HG02970 (cell line): ENCODE measurements around the gene CACNA1E.

Experiments used
- ATAC-seq: cut with Tn5 transposase; IDR thresholded peaks from one replicate; pipeline ENCODE4 v1.9.1; 2021; ENCODE audit warnings: mild to moderate bottlenecking, moderate library complexity, moderate number of reproducible peaks; ENCODE audit not compliant: unreplicated experiment, low FRiP score

Gene CACNA1E

DNA sequence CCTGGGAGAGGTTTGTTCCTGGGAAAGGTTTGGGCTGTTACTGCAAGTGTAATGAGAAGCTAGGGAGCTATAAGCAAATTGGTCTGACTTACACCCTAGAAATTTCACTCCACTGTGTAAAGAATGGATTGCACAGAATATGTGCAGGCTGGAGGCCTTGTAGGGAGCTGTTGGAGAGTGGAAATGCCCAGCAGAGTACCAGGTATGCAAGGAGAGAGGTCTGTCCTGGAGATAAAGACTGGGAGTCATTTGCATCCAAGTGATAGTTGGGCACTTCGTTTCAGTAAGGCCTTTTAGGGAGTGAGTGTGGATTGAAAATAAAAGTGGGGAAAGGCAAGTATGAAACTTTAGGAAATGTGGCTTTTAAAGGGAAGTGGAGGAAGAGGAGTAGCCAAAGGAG, 75.8 kb downstream of the CACNA1E start:
- no peak for ATAC-seq

GRCh38 chr1:181562395-181562794, 79.1 kb downstream of the CACNA1E start:
- no peak for ATAC-seq

- ATAC-seq = no peak
Observed at GRCh38 chr1:181568736-181569135, 85.4 kb downstream of the CACNA1E start.

- no peak for ATAC-seq
Observed at GRCh38 chr1:181577475-181577874, 94.2 kb downstream of the CACNA1E start.

DNA sequence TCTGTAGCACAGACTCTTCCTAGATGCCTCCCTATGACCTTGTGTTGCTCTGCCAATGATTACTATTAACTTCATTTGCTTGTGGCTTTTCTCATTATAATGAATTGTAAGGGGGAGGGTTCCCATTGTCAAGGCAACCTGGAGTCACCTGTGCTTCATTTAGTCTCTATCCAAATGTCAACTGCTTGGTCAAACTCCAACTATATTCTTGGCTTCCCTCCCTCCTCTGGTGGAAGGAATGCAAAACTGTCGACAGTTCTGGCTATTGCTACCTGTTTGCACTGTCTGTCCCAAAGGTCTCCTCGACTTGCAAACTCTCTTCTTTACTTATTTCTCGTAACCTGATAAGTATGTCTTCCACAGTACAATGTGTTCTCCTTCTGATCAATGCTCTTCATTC, 100.3 kb downstream of the CACNA1E start:
- no peak for ATAC-seq

- ATAC-seq = no peak
Observed at GRCh38 chr1:181587870-181588438, 104.6 kb downstream of the CACNA1E start.

DNA sequence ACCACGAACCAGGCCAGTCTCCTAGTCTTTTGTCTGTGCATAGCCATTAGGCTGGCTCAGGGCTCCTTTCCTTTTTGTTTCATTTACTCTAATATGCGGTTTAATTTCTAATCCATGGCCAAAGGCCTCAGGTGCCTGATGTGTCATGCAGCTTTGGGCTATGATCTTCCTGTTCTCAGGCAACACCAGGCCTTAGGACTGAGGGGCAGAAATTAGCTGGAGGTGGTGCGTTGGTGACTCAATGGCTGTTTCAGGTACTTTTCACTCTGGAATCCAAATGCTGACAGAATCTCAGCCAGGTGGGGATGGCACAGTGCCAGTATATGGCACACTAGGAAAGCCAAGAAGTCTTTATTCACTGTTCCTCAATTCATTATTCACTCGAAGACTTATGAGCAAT, 105.3 kb downstream of the CACNA1E start:
- ATAC-seq = no peak

DNA sequence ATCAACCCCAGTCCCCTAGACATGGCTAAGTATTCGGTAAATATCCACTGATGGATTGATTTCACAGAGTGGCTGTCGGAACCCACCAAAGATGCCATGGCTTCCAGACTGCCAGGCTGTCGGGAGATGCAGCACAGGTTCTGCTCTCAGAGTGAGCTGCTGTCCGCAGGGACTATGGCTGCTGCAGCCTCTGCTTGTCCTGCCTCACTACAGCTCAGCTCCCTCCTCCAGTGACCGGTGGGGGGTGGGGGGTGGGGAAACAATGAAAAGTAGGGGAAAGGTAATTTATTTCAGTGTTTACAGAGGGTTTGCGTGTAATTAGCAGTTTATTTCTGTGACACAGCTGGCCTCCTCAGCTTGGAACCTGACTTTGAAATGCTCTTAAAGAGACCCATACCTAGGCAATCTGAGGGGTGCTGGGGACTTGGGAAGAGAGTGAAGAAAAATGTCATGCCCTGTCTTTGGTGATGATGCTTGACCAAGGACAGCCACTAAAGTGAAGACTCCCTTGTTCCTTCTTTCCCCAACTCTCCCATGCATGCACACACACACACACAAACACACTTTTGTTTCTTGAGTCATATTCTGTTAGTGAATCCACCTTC, 109.0 kb downstream of the CACNA1E start:
- no peak for ATAC-seq

DNA sequence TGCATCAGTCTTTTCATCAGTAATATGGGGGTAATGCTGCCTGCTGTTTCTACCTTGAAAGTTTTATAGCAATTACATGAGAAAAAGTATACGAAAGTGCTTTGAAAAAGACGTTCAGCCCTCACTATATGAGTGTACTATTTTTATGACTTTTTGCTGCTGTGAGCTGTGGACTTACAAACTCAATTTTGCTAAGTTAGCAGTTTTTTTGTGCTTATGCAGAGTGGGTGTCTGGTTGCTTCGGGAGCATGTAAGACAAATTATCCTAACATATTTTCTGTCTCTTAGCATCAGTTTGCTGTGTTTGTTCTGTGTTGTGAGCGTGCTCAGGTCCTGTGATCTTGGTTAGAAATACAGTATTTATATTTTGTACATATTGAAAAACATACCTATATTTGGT, 109.7 kb downstream of the CACNA1E start:
- ATAC-seq = no peak

GRCh38 chr1:181594553-181594952, 111.2 kb downstream of the CACNA1E start:
- no peak for ATAC-seq

- no peak for ATAC-seq
Observed at GRCh38 chr1:181595234-181595633, 111.9 kb downstream of the CACNA1E start.

GRCh38 chr1:181601186-181601950, 118.1 kb downstream of the CACNA1E start:
- no peak for ATAC-seq

DNA sequence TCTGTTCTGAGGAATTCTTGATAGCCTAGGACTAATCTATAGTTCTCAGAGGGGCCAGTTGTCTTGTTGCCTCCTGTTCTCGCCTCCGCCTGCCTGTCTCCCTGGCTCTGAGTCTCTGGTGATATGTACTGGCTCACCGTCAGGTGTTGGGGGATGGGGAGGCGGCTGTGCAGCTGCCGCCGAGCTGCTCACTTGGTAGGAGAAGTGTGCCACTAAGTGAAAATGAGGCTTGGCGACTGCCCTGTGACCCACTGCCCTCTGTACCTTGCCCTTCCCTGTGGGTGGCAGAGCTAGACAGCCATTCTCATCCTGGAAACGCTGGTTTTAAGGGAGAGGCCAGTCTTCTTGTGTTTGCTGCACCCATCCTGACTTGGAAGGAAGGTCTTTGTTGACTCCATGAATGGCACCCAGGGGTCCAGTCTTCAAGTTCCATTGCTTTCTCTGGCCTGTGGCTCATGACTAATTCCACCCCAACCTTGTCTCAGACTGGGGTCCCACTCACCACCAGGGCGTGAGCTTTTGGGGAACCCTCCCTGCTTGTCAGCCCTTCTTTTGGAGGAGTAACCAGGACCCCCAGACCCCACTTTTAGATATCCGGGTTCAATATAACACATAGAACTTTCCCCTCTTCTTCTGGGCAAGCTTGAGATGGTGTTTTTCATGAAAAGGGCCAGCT, 120.6 kb downstream of the CACNA1E start:
- ATAC-seq = no peak

- no peak for ATAC-seq
Observed at GRCh38 chr1:181604482-181605249, 121.3 kb downstream of the CACNA1E start.

- ATAC-seq = no peak
Observed at GRCh38 chr1:181607524-181607923, 124.2 kb downstream of the CACNA1E start.

- no peak for ATAC-seq
Observed at GRCh38 chr1:181608386-181608785, 125.1 kb downstream of the CACNA1E start.

- no peak for ATAC-seq
Observed at GRCh38 chr1:181608948-181609347, 125.6 kb downstream of the CACNA1E start.

DNA sequence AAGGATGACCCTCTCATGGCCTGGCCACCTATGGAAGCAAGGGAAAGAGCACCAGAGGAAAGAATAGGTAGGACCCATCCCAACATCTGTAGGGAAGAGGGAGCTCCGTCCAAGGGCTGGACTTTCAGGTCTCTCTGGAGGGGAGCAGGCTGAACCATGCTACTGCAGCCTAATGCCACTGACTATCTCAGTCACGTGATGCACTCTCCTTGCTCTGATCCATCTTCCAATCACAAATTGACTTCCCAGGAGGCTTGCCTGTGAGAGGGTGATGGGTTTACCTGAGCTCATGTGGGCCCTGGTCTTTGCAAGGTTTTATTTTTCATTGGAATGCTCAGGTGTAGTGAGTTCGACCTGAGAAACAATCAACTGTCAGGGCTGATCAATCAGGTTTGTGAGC, 128.8 kb downstream of the CACNA1E start:
- no peak for ATAC-seq

DNA sequence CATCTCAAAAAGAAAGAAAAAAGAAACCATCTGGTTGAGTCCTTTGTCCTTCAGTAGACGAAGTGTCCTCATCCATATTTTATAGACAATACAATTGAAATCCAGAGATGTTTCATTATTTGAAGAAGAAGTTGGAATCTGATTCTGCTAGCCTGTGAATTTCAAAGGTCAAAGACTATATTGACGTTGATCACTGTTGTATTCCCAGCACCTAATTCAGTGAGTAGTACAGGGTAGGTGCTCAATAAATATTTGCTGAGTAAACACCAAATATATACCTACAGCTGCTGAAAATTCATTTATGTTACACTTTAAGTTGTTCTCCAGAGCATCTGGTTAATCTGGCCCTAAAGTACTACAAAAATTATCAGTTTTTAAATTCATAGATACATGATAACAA, 135.2 kb downstream of the CACNA1E start:
- ATAC-seq = no peak

GRCh38 chr1:181620183-181620582, 136.9 kb downstream of the CACNA1E start:
- ATAC-seq = no peak

GRCh38 chr1:181623850-181624249, 140.5 kb downstream of the CACNA1E start:
- ATAC-seq = no peak
